ENCODE data around the gene TRIM38.

DNA sequence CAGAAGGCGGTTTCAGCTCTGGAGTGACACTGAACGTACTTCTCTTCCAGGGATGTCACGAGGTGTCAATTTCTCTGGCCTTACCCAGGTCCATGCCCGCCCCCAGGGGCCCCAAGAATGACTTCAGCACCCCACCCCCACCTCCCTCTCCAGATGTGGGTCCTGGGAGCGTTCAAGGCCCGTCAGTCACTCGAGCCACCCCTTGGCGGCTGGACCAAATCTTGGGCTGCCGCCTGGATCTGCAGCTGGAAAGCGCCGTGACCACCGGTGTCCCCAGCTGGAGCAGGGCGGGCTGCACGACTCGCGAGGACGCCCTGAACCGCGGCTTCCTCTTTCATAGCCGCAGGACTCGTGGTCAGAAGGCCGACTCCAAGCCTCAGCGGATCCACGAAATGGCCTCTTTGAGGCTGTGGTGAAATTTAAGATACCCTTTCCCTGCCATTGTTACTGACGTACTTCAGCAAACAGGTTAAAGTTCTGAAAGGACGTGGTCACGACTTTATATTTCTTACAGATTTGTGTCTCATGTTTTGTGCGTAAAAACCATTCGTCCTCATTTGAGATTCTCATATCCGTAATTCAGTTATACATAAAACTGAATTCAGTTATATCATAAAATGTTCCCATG is 29.3 kb downstream of the TRIM38 start:
- TF ChIP-seq POLR2A (IDR thresholded peaks at IDR 0.05) (peak; percentile 8), POLR2AphosphoS5 (IDR thresholded peaks at IDR 0.05) (no peak)
- TF ChIP-seq, protein P1, sequence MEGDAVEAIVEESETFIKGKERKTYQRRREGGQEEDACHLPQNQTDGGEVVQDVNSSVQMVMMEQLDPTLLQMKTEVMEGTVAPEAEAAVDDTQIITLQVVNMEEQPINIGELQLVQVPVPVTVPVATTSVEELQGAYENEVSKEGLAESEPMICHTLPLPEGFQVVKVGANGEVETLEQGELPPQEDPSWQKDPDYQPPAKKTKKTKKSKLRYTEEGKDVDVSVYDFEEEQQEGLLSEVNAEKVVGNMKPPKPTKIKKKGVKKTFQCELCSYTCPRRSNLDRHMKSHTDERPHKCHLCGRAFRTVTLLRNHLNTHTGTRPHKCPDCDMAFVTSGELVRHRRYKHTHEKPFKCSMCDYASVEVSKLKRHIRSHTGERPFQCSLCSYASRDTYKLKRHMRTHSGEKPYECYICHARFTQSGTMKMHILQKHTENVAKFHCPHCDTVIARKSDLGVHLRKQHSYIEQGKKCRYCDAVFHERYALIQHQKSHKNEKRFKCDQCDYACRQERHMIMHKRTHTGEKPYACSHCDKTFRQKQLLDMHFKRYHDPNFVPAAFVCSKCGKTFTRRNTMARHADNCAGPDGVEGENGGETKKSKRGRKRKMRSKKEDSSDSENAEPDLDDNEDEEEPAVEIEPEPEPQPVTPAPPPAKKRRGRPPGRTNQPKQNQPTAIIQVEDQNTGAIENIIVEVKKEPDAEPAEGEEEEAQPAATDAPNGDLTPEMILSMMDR (IDR thresholded peaks at IDR 0.05), result no peak

Measured in prostate gland (tissue), 2 donors.